ENCODE measurements around the gene DNAJC1. TPM values are rescaled to one million over a fixed set of nuclear protein-coding genes. Genes with fewer than 3 reads are reported as not detected.

DNAJC1 gene
- total and polyA plus RNA-seq, 11 donors: 9.5 to 68.4 (median 14.1) TPM

- H3K4me1 ChIP-seq: peaks cover 0 to 23% (median 2%) of the 10 kb centered on the region in 12 donors
- DNase-seq: no peak
- no peak for ATAC-seq
- no peak overlapping the region for H3K27ac ChIP-seq
- H3K4me3 ChIP-seq: no peak overlapping the region
- H3K9me3 ChIP-seq: no peaks in the 10 kb centered on the region
- TF ChIP-seq CTCF (IDR thresholded peaks at IDR 0.05) (peak; percentile 31 to 66 (median 54)), POLR2A (IDR thresholded peaks at IDR 0.05) (no peak)
- no peaks in the 10 kb centered on the region for H3K27me3 ChIP-seq
- intact Hi-C loops (cut with DNase I): loop anchor here in 6 of 10 donors (2.0 to 10.0 kb wide), 7 partner anchors 431 to 1071 kb away; no protein-coding TSS in a partner anchor
- no peaks in the 10 kb centered on the region for H3K36me3 ChIP-seq
- 68 to 78% (median 71%) methylated on average over 7 of the region's 7 CpGs for WGBS, 4 donors
These were observed 10.0 kb downstream of the DNAJC1 start for GRCh38 chr10:21993360-21994001.

- peaks cover 0 to 19% (median 2%) of the 10 kb centered on the region in 12 donors for H3K4me1 ChIP-seq
- intact Hi-C loops (cut with DNase I): loop anchor here in 6 of 10 donors (2.0 to 10.0 kb wide), 7 partner anchors 433 to 1073 kb away; no protein-coding TSS in a partner anchor
- no peaks in the 10 kb centered on the region for H3K27me3 ChIP-seq
- 93 to 97% (median 96%) methylated on average over 8 of the region's 8 CpGs for WGBS, 4 donors
- H3K36me3 ChIP-seq: no peaks in the 10 kb centered on the region
- TF ChIP-seq POLR2A (IDR thresholded peaks at IDR 0.05) (no peak), CTCF (IDR thresholded peaks at IDR 0.05) (no peak)
- H3K27ac ChIP-seq: no peak overlapping the region
- no peak overlapping the region for H3K4me3 ChIP-seq
- no peak for ATAC-seq
- H3K9me3 ChIP-seq: peaks cover 0 to 3% (median 0%) of the 10 kb centered on the region in 12 donors
- DNase-seq: no peak
These were observed 11.7 kb downstream of the DNAJC1 start for GRCh38 chr10:21991785-21992184.

GRCh38 chr10:21990449-21990848, 13.1 kb downstream of the DNAJC1 start:
- Histone ChIP-seq H3K4me1 (peaks cover 0 to 13% (median 2%) of the 10 kb centered on the region in 12 donors), H3K27ac (no peak overlapping the region), H3K36me3 (no peaks in the 10 kb centered on the region), H3K4me3 (no peak overlapping the region), H3K9me3 (peaks cover 0 to 9% (median 2%) of the 10 kb centered on the region in 12 donors), H3K27me3 (no peaks in the 10 kb centered on the region)
- ATAC-seq: no peak
- no peak for DNase-seq
- no peak for TF ChIP-seq POLR2A (IDR thresholded peaks at IDR 0.05)
- no peak for TF ChIP-seq CTCF (IDR thresholded peaks at IDR 0.05)
- WGBS, 4 donors: 58 to 68% (median 63%) methylated on average over 1 of the region's 1 CpG
- intact Hi-C loops (cut with DNase I): loop anchor here in 5 of 10 donors (5.0 to 10.0 kb wide), 6 partner anchors 434 to 1074 kb away; no protein-coding TSS in a partner anchor

- TF ChIP-seq CTCF (IDR thresholded peaks at IDR 0.05): peak; percentile 16 to 62 (median 44)
- TF ChIP-seq POLR2A (IDR thresholded peaks at IDR 0.05): no peak
- Histone ChIP-seq H3K9me3 (peaks cover 0 to 9% (median 2%) of the 10 kb centered on the region in 12 donors), H3K27ac (peak overlapping the region in 4 of 12 donors; percentile 3 to 44 (median 17)), H3K27me3 (no peaks in the 10 kb centered on the region), H3K36me3 (no peaks in the 10 kb centered on the region), H3K4me1 (peaks cover 0 to 11% (median 2%) of the 10 kb centered on the region in 12 donors), H3K4me3 (no peak overlapping the region)
- ATAC-seq (peak; percentile 87 to 95 (median 92)), DNase-seq (peak in 4 of 5 donors; percentile 15 to 77 (median 50))
- WGBS, 4 donors: 33 to 46% (median 40%) methylated on average over 5 of the region's 5 CpGs
- intact Hi-C loops (cut with DNase I): loop anchor here in 5 of 10 donors (5.0 to 10.0 kb wide), 6 partner anchors 435 to 1075 kb away; no protein-coding TSS in a partner anchor
These were observed 13.9 kb downstream of the DNAJC1 start for GRCh38 chr10:21989453-21990154.
